GM21723 (cell line): ENCODE data around the gene HOXA2.

Experiments
- ATAC-seq: cut with Tn5 transposase; IDR thresholded peaks from one replicate; pipeline ENCODE4 v1.9.1; 2021; ENCODE audit warnings: mild to moderate bottlenecking, moderate library complexity; ENCODE audit not compliant: unreplicated experiment

HOXA2 gene

GRCh38 chr7:27102581-27103442, at the start of gene HOXA2:
TSS of gene HOXA2 (minus strand) at chr7:27102683. CDS start at chr7:27102500, 183 bp downstream.
- ATAC-seq, result no peak

- no peak for ATAC-seq
Observed at GRCh38 chr7:27151341-27151930, 49.0 kb upstream of the HOXA2 start.

GRCh38 chr7:27150568-27151340, 48.3 kb upstream of the HOXA2 start:
- ATAC-seq, result peak; percentile 87

- no peak for ATAC-seq
Observed at GRCh38 chr7:27149842-27150567, 47.5 kb upstream of the HOXA2 start.

- no peak for ATAC-seq
Observed at GRCh38 chr7:27148756-27149641, 46.5 kb upstream of the HOXA2 start.

GRCh38 chr7:27148031-27148755, 45.7 kb upstream of the HOXA2 start:
- no peak for ATAC-seq

- ATAC-seq, result no peak
Observed at GRCh38 chr7:27147199-27148030, 44.9 kb upstream of the HOXA2 start, which contains the start of gene HOXA6. TSS of gene HOXA6 (minus strand) at chr7:27147774. CDS start at chr7:27147749, 25 bp downstream.

GRCh38 chr7:27146491-27147198, 44.2 kb upstream of the HOXA2 start:
- ATAC-seq, result no peak

- no peak for ATAC-seq
Observed at GRCh38 chr7:27145914-27146412, 43.5 kb upstream of the HOXA2 start.

- no peak for ATAC-seq
Observed at GRCh38 chr7:27145165-27145913, 42.9 kb upstream of the HOXA2 start.

- ATAC-seq, result no peak
Observed at GRCh38 chr7:27144781-27145164, 42.3 kb upstream of the HOXA2 start.

GRCh38 chr7:27143950-27144780, 41.7 kb upstream of the HOXA2 start:
- ATAC-seq, result no peak

GRCh38 chr7:27143023-27143949, 40.8 kb upstream of the HOXA2 start, which contains the start of gene HOXA5:
TSS of gene HOXA5 (minus strand) at chr7:27143681. CDS start at chr7:27143607, 74 bp downstream.
- ATAC-seq, result no peak

- no peak for ATAC-seq
Observed at GRCh38 chr7:27142580-27143022, 40.1 kb upstream of the HOXA2 start.
